Loucy (cell line): ENCODE measurements around the gene CEMIP2.

ENCODE experiments used
- H2AFZ ChIP-seq: fragments of 200-600 bp; sonication (generic); 2 replicates; pipeline ENCODE4 v1.6.0; 2016; ENCODE audit warnings: antibody characterized with exemption, mild to moderate bottlenecking, low read length, moderate library complexity
- H3F3A ChIP-seq: fragments of 200-600 bp; 2 replicates; pipeline ENCODE4 v1.6.0; 2016; ENCODE audit warnings: antibody characterized with exemption, low read depth, mild to moderate bottlenecking
- H3K27me3 ChIP-seq: fragments of 200-600 bp; sonication (generic); 2 replicates; pipeline ENCODE4 v1.6.1; 2014; ENCODE audit warnings: low read length, mild to moderate bottlenecking; ENCODE audit not compliant: insufficient read depth, poor library complexity, severe bottlenecking
- H3K36me3 ChIP-seq: fragments of 200-600 bp; sonication (generic); 2 replicates; pipeline ENCODE4 v1.6.1; 2016; ENCODE audit warnings: low read length; ENCODE audit not compliant: insufficient read depth
- H3K4me1 ChIP-seq: fragments of 200-600 bp; sonication (generic); 2 replicates; pipeline ENCODE4 v1.5.1; 2014; ENCODE audit warnings: low read length, mild to moderate bottlenecking; ENCODE audit not compliant: insufficient read depth, poor library complexity, severe bottlenecking
- H3K4me2 ChIP-seq: fragments of 200-600 bp; sonication (generic); 2 replicates; pipeline ENCODE4 v1.6.0; 2014; ENCODE audit warnings: antibody characterized with exemption, low read length, low read depth, mild to moderate bottlenecking; ENCODE audit not compliant: poor library complexity, severe bottlenecking
- H3K4me3 ChIP-seq: fragments of 200-600 bp; sonication (generic); 2 replicates; pipeline ENCODE4 v1.5.1; 2014; ENCODE audit warnings: low read length, mild to moderate bottlenecking, mixed read lengths; ENCODE audit not compliant: poor library complexity, severe bottlenecking
- H3K79me2 ChIP-seq: fragments of 200-600 bp; sonication (generic); 2 replicates; pipeline ENCODE4 v1.6.1; 2014; ENCODE audit warnings: low read length; ENCODE audit not compliant: insufficient read depth
- H3K9ac ChIP-seq: fragments of 200-600 bp; sonication (generic); 2 replicates; pipeline ENCODE4 v1.6.0; 2014; ENCODE audit warnings: mild to moderate bottlenecking, low read depth, low read length, moderate library complexity; ENCODE audit not compliant: poor library complexity, severe bottlenecking
- H3K9me2 ChIP-seq: fragments of 200-600 bp; sonication (generic); replicated peaks from 2 replicates; pipeline ENCODE4 v1.6.1; 2016; ENCODE audit warnings: low read depth, low read length, mixed read lengths
- H3K9me3 ChIP-seq: fragments of 200-600 bp; sonication (generic); 2 replicates; pipeline ENCODE4 v1.6.1; 2014; ENCODE audit warnings: mild to moderate bottlenecking, antibody characterized with exemption, low read length, low read depth; ENCODE audit not compliant: insufficient read depth
- H4K20me1 ChIP-seq: fragments of 200-600 bp; sonication (generic); 2 replicates; pipeline ENCODE4 v1.6.0; 2014; ENCODE audit warnings: antibody characterized with exemption, low read length, mild to moderate bottlenecking; ENCODE audit not compliant: insufficient read depth, poor library complexity, severe bottlenecking
- CTCF ChIP-seq: fragments of 200-600 bp; sonication (generic); conservative IDR thresholded peaks from 2 replicates; pipeline ENCODE4 v1.5.1; 2014; ENCODE audit warnings: mild to moderate bottlenecking, antibody characterized with exemption, low read length
- EZH2phosphoT487 ChIP-seq: fragments of 200-600 bp; IDR thresholded peaks from 2 replicates; pipeline ENCODE4 v1.6.1; 2018; ENCODE audit warnings: antibody characterized with exemption, mild to moderate bottlenecking, moderate library complexity, borderline replicate concordance

CEMIP2 gene

GRCh38 chr9:71778085-71778484 is 9.8 kb upstream of the CEMIP2 start:
- Histone ChIP-seq H3K4me3 (no peak overlapping the region), H3K4me1 (peaks cover 21% of the 10 kb centered on the region), H3K9ac (no peak overlapping the region), H3K9me3 (no peaks in the 10 kb centered on the region), H4K20me1 (no peaks in the 10 kb centered on the region), H3K9me2 (no peaks in the 10 kb centered on the region), H3K36me3 (no peaks in the 10 kb centered on the region), H2AFZ (no peak overlapping the region), H3K79me2 (no peaks in the 10 kb centered on the region), H3K4me2 (no peak overlapping the region), H3K27me3 (no peaks in the 10 kb centered on the region), H3F3A (no peaks in the 10 kb centered on the region)
- TF ChIP-seq CTCF (no peak), EZH2phosphoT487 (no peak)

DNA sequence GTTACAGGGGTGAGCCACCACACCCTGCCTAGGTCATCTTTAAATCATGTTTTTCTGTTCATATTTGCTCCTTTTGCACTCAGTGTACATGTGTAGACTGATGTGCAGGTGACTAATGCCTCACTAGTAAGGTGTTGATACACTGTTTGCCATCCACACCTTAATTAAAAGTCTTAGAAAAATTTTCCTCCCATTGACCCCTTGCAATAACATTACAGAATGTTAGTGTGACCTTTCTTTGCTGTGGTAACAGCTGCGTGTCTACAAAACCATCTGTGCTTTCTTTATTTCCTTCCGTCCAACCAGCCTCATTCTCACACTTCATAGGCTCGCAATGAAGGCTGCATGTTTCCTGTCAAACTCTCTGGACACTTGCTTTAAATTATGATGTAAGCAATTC is 6.6 kb upstream of the CEMIP2 start:
- Histone ChIP-seq H3K9ac (no peak overlapping the region), H3K9me3 (no peaks in the 10 kb centered on the region), H3K9me2 (no peaks in the 10 kb centered on the region), H3K79me2 (no peaks in the 10 kb centered on the region), H3K27me3 (no peaks in the 10 kb centered on the region), H2AFZ (no peak overlapping the region), H3F3A (peaks cover 5% of the 10 kb centered on the region; the same call in 1 of the 2 replicates), H3K4me2 (no peak overlapping the region), H4K20me1 (no peaks in the 10 kb centered on the region), H3K4me1 (peaks cover 11% of the 10 kb centered on the region), H3K4me3 (no peak overlapping the region), H3K36me3 (no peaks in the 10 kb centered on the region)
- TF ChIP-seq EZH2phosphoT487 (no peak), CTCF (no peak)

- Histone ChIP-seq H2AFZ (no peak overlapping the region), H3K79me2 (peaks cover 4% of the 10 kb centered on the region), H3K36me3 (no peaks in the 10 kb centered on the region), H3K4me3 (no peak overlapping the region), H4K20me1 (no peaks in the 10 kb centered on the region), H3K9ac (no peak overlapping the region), H3F3A (peaks cover 5% of the 10 kb centered on the region; the same call in 1 of the 2 replicates), H3K9me2 (no peaks in the 10 kb centered on the region), H3K9me3 (no peaks in the 10 kb centered on the region), H3K4me1 (peaks cover 20% of the 10 kb centered on the region), H3K4me2 (no peak overlapping the region), H3K27me3 (no peaks in the 10 kb centered on the region)
- TF ChIP-seq EZH2phosphoT487, result no peak
- no peak for TF ChIP-seq CTCF
Observed at GRCh38 chr9:71772726-71773125, 4.4 kb upstream of the CEMIP2 start.
